Tongue (tissue), 3 donors: ENCODE results near the gene MBD5. TPM values are rescaled to one million over a fixed set of nuclear protein-coding genes. Genes with fewer than 3 reads are reported as not detected.
A peak's percentile ranks its signal among the peaks of the same experiment; 100 is the strongest.

Experiments used
- DNase-seq: peaks from one replicate; pipeline ENCODE4 v3.0.0-alpha.2; 2015
- small RNA-seq: library from RNA; depleted of rRNA; stranded (forward); fragments of <200 nt; gene quantifications from one replicate; pipeline ENCODE3, GENCODE V24; 2014; ENCODE audit warnings: low replicate concordance
- total RNA-seq: library from RNA; depleted of rRNA; stranded (reverse); fragments of >200 nt; gene quantifications from one replicate; pipeline ENCODE4 v1.2.3, GENCODE V29; 2014

MBD5 gene
- total RNA-seq, 1 donor from 2014 or later = 50.2 TPM

- DNase-seq = no peak
These were observed 532.5 kb downstream of the MBD5 start for GRCh38 chr2:148553332-148553887.

GRCh38 chr2:148554459-148555247 lies 533.8 kb downstream of the MBD5 start:
- DNase-seq = no peak

GRCh38 chr2:148555622-148556294 lies 534.9 kb downstream of the MBD5 start:
- DNase-seq = no peak

- no peak for DNase-seq
These were observed 537.0 kb downstream of the MBD5 start for GRCh38 chr2:148557844-148558436.

- DNase-seq = peak; percentile 19
These were observed 539.6 kb downstream of the MBD5 start for GRCh38 chr2:148560496-148560895.

- no peak for DNase-seq
These were observed 540.5 kb downstream of the MBD5 start for GRCh38 chr2:148561389-148561788.

- DNase-seq = no peak
These were observed 544.5 kb downstream of the MBD5 start for GRCh38 chr2:148565272-148565894.

Small RNA genes lying within 50 kb of the gene (small RNA-seq; reads per million reads assigned to genes)
- gene RF00554 = not detected

Other genes starting within 250 kb of the MBD5 start
- gene ACVR2A, start 176.1 kb upstream of the MBD5 start, total RNA-seq = 41.7 TPM
- gene ORC4, start 354 bp upstream of the MBD5 start, total RNA-seq = 91.0 TPM